HL-60 (cell line): ENCODE data around the gene FBLN1.

Experiments
- GABPA ChIP-seq: IDR thresholded peaks from 2 replicates; pipeline ENCODE4 v1.6.1; 2012; ENCODE audit warnings: low read depth
- POLR2AphosphoS5 ChIP-seq: IDR thresholded peaks from 2 replicates; pipeline ENCODE4 v1.6.1; 2012; ENCODE audit warnings: low read depth
- TF ChIP-seq, protein P1 (sequence below): IDR thresholded peaks from one replicate; pipeline ENCODE4 v1.5.1; 2011; ENCODE audit warnings: low read length, control low read depth, inconsistent platforms; ENCODE audit not compliant: insufficient read depth
- TF ChIP-seq, protein P2 (sequence below): IDR thresholded peaks from 2 replicates; pipeline ENCODE4 v1.6.1; 2012; ENCODE audit warnings: low read depth; ENCODE audit not compliant: insufficient replicate concordance

DNA sequence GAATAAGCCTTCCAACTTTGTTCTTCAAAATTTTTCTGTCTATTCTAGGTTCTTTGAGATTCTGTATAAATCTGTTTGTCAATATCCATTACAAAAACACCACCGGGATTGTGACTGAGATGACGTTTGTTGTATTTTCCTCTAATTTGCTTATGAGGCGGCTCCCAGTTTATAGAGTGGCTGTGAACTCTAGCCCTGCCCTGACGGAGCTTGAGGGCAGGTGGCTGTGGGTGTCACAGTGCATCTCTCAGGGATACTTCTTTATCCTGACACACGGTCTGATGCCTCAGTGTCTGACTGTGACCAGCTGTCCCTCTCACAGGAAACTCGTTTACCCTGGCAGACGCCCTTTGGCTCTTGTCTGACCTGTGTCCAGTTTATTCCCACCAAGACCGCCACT lies 115.3 kb downstream of the FBLN1 start:
- TF ChIP-seq, protein P1, sequence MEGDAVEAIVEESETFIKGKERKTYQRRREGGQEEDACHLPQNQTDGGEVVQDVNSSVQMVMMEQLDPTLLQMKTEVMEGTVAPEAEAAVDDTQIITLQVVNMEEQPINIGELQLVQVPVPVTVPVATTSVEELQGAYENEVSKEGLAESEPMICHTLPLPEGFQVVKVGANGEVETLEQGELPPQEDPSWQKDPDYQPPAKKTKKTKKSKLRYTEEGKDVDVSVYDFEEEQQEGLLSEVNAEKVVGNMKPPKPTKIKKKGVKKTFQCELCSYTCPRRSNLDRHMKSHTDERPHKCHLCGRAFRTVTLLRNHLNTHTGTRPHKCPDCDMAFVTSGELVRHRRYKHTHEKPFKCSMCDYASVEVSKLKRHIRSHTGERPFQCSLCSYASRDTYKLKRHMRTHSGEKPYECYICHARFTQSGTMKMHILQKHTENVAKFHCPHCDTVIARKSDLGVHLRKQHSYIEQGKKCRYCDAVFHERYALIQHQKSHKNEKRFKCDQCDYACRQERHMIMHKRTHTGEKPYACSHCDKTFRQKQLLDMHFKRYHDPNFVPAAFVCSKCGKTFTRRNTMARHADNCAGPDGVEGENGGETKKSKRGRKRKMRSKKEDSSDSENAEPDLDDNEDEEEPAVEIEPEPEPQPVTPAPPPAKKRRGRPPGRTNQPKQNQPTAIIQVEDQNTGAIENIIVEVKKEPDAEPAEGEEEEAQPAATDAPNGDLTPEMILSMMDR, result no peak
- TF ChIP-seq POLR2AphosphoS5, result no peak
- TF ChIP-seq, protein P2, sequence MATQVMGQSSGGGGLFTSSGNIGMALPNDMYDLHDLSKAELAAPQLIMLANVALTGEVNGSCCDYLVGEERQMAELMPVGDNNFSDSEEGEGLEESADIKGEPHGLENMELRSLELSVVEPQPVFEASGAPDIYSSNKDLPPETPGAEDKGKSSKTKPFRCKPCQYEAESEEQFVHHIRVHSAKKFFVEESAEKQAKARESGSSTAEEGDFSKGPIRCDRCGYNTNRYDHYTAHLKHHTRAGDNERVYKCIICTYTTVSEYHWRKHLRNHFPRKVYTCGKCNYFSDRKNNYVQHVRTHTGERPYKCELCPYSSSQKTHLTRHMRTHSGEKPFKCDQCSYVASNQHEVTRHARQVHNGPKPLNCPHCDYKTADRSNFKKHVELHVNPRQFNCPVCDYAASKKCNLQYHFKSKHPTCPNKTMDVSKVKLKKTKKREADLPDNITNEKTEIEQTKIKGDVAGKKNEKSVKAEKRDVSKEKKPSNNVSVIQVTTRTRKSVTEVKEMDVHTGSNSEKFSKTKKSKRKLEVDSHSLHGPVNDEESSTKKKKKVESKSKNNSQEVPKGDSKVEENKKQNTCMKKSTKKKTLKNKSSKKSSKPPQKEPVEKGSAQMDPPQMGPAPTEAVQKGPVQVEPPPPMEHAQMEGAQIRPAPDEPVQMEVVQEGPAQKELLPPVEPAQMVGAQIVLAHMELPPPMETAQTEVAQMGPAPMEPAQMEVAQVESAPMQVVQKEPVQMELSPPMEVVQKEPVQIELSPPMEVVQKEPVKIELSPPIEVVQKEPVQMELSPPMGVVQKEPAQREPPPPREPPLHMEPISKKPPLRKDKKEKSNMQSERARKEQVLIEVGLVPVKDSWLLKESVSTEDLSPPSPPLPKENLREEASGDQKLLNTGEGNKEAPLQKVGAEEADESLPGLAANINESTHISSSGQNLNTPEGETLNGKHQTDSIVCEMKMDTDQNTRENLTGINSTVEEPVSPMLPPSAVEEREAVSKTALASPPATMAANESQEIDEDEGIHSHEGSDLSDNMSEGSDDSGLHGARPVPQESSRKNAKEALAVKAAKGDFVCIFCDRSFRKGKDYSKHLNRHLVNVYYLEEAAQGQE, result no peak
- no peak for TF ChIP-seq GABPA
